ENCODE results near the gene FAM229A. TPM values are rescaled to one million over a fixed set of nuclear protein-coding genes. Genes with fewer than 3 reads are reported as not detected.

Gene FAM229A
- polyA plus RNA-seq, 3 donors from 2014 or later = 0.09 to 0.17 TPM; not detected in 1

DNA sequence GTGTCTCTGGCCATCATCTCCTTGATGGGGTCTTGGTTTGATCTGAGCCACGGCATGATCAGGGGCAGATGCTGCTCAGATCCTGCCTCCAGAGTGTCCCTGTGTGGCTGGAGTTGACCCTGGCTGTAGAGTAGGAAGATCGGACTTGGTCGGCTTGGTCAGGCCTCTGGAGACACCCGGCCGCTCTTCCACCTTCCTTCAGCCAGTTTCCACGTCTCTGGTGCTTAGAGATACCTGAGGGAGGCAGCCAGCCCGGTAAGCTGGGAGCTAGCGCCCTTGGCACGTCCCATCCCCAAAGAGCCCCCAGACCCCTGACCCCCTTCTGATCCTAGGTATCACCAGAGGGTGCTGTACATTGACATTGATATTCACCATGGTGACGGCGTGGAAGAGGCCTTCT, 35.1 kb downstream of the FAM229A start:
- H3K9me3 Mint-ChIP-seq = no peaks in the 10 kb centered on the region
- DNase-seq = no peak
- no peak overlapping the region for H3K4me3 Mint-ChIP-seq
- peaks cover 10 to 17% of the 10 kb centered on the region in 2 donors for H3K4me1 Mint-ChIP-seq
- peaks cover 22 to 52% (median 27%) of the 10 kb centered on the region in 3 donors for H3K36me3 Mint-ChIP-seq
- peaks cover 0 to 1% (median 0%) of the 10 kb centered on the region in 3 donors for H3K27me3 Mint-ChIP-seq (ENCODE audit: low read depth in 3 of 3)
- H3K27ac Mint-ChIP-seq = no peak overlapping the region

DNA sequence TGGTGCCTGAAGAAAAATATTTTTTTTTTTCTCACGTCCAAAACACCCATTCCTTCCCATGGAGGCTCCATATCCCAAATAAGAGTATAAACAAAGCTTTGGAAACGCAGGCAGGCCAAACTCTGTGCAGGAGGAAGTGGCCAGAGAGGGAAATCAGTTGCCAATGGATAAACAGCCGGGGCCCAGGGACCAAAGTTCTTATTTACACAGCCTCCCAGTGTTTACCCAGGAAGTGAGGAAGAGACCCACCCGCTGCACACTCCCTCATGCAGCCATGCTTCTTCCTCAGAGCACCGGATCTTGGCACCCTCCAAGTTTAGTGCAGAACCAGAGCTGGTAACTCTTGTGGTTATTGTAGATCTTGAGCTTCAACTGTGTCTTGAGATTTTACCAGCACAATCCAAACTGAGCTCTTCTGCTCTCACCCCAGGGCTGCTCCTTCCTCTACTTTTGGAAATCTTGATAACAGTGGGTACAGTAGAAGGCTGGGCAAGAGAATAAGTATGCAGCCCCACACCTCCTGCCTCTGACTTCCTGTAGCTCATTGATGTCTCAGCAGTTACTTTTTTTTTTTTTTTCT, 40.5 kb downstream of the FAM229A start:
- H3K27ac Mint-ChIP-seq = peak overlapping the region; percentile 63 to 94 (median 88)
- peaks cover 0 to 3% (median 0%) of the 10 kb centered on the region in 3 donors for H3K27me3 Mint-ChIP-seq (ENCODE audit: low read depth in 3 of 3)
- peak; percentile 22 to 41 (median 38) for DNase-seq
- H3K4me1 Mint-ChIP-seq = peaks cover 25 to 37% of the 10 kb centered on the region in 2 donors
- peaks cover 3 to 12% (median 7%) of the 10 kb centered on the region in 3 donors for H3K36me3 Mint-ChIP-seq
- H3K9me3 Mint-ChIP-seq = no peaks in the 10 kb centered on the region
- H3K4me3 Mint-ChIP-seq = peak overlapping the region; percentile 60 to 79 (median 69)

DNA sequence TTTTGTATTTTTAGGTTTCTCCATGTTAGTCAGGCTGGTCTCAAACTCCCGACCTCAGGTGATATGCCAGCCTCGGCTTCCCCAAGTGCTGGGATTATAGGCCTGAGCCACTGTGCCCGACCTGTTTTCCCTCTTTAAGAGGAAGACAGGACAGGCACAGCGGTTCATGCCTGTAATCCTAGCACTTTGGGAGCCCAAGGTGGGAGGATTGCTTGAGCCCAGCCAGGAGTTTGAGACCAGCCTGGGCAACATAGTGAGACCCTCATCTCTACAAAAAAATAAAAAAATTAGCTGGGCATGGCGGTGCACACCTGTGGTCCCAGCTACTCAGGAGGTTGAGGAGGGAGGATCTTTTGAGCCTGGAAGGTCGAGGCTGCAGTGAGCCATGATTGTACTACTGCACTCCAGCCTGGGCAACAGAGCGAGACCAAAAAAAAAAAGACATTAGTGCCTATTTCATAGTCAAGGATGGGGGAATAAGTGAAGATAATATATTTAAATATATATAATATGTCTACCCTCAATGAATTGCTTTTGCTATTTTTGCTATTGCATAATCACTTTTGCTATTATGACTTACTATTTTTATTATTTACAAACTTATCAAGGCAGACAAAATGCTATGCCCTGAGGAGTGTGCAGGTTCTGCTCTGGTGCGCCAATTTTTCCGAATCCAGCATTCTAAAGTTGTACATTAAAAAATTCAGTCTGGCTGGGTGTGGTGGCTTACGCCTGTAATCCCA, 44.0 kb downstream of the FAM229A start:
- no peak for DNase-seq
- H3K9me3 Mint-ChIP-seq = no peaks in the 10 kb centered on the region
- H3K27ac Mint-ChIP-seq = peak overlapping the region in 3 of 6 donors; percentile 10 to 19 (median 11)
- H3K36me3 Mint-ChIP-seq = peaks cover 0 to 12% (median 8%) of the 10 kb centered on the region in 3 donors
- H3K4me3 Mint-ChIP-seq = peak overlapping the region in 1 of 5 donors; percentile 33
- H3K4me1 Mint-ChIP-seq = peaks cover 33 to 49% of the 10 kb centered on the region in 2 donors
- peaks cover 0 to 3% (median 0%) of the 10 kb centered on the region in 3 donors for H3K27me3 Mint-ChIP-seq (ENCODE audit: low read depth in 3 of 3)

DNA sequence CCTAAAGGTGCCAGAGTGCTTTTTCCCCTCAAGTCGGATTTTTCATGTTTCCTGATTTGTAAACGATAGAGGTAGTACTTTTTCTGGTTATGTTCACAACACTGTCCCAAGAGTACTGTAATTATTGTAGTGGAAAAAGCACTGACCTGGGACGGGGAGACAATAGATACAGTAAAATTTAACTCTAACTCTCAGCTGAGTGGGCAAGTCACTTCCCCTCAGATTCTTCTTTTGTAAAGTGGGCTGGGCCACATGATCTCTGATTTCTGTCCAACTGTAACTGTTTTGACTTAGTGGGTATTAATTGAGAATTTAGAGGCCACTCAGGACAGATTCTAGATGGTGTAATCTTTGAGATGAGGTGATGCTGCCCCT, 45.4 kb downstream of the FAM229A start:
- peak overlapping the region in 2 of 6 donors; percentile 24 to 61 for H3K27ac Mint-ChIP-seq
- peaks cover 26 to 42% of the 10 kb centered on the region in 2 donors for H3K4me1 Mint-ChIP-seq
- H3K36me3 Mint-ChIP-seq = peaks cover 0 to 12% (median 8%) of the 10 kb centered on the region in 3 donors
- no peak overlapping the region for H3K4me3 Mint-ChIP-seq
- no peak for DNase-seq
- H3K9me3 Mint-ChIP-seq = no peaks in the 10 kb centered on the region
- peaks cover 0 to 3% (median 0%) of the 10 kb centered on the region in 3 donors for H3K27me3 Mint-ChIP-seq (ENCODE audit: low read depth in 3 of 3)

DNA sequence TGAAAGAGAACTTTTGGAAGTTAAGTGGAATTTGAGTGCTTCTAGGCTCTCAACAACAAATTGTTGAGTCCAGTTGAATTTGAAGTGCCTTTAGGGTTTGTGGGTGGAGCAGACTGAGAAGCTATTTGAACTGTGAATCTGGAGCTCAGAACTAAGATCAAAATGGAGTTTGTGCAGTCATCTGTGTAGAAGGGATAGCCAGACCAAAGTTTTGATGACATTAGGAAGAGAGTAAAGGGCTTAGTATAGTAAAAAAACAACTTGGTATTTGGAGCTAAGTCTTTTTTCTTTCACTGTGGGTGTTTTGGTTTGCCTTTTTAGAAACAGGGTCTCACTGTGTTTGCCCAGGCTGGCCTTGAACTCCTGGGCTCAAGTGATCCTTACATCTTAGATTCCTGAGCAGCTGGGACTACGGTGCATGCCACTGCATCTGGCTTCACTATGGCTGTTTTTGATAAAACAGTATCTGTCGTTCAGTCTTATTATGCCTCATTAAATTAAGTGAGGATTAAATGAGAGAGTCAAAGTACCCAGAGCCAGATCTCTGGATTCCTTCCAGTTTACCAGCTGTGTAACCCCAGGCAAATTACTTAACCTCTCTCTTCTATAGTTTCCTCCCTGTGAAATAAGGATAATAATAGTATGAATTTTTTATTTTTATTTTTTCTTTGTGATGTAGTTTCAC, 50.4 kb downstream of the FAM229A start:
- H3K27me3 Mint-ChIP-seq (ENCODE audit: low read depth in 3 of 3) = no peaks in the 10 kb centered on the region
- peaks cover 48 to 72% of the 10 kb centered on the region in 2 donors for H3K4me1 Mint-ChIP-seq
- no peak overlapping the region for H3K4me3 Mint-ChIP-seq
- peaks cover 0 to 12% (median 9%) of the 10 kb centered on the region in 3 donors for H3K36me3 Mint-ChIP-seq
- H3K9me3 Mint-ChIP-seq = no peaks in the 10 kb centered on the region
- H3K27ac Mint-ChIP-seq = peak overlapping the region; percentile 9 to 88 (median 70)
- DNase-seq = no peak

Other genes with a start within 250 kb of the FAM229A start
- gene TXLNA, start 182.8 kb downstream of the FAM229A start, polyA plus RNA-seq = 10 to 100 TPM; 14.5 to 33.4 (median 18.5) TPM
- 10 to 100 TPM; 61.2 to 67.1 (median 65.5) TPM for gene CCDC28B, start 161.9 kb downstream of the FAM229A start, polyA plus RNA-seq
- gene IQCC, start 156.8 kb downstream of the FAM229A start, polyA plus RNA-seq = under 1 TPM in 2 of 3 donors, not detected in 1; 0.29 to 0.85 TPM
- not detected for gene DCDC2B, start 153.4 kb downstream of the FAM229A start, polyA plus RNA-seq
- 10 to 100 TPM in 1 of 3 donors, 1 to 10 TPM in 2; 6.7 to 14.3 (median 9.8) TPM for gene TMEM234, start 140.1 kb downstream of the FAM229A start, polyA plus RNA-seq
- 100 to 1,000 TPM; 189 to 313 (median 197) TPM for gene EIF3I, start 140.1 kb downstream of the FAM229A start, polyA plus RNA-seq
- under 1 TPM in 2 of 3 donors, not detected in 1; 0.28 to 0.53 TPM for gene FAM167B, start 115.3 kb downstream of the FAM229A start, polyA plus RNA-seq
- gene LCK, start 111.2 kb downstream of the FAM229A start, polyA plus RNA-seq = 1,000 to 10,000 TPM in 1 of 3 donors, 100 to 1,000 TPM in 2; 561 to 1,013 (median 704) TPM
- gene HDAC1, start 70.4 kb downstream of the FAM229A start, polyA plus RNA-seq = 100 to 1,000 TPM; 151 to 195 (median 169) TPM
- gene MARCKSL1, start 26.3 kb downstream of the FAM229A start, polyA plus RNA-seq = 10 to 100 TPM; 20.5 to 46.9 (median 27.7) TPM
- gene TSSK3, start 54 bp upstream of the FAM229A start, polyA plus RNA-seq = 1 to 10 TPM in 1 of 3 donors, not detected in 2; 2.7 TPM
- gene BSDC1, start 32.0 kb upstream of the FAM229A start, polyA plus RNA-seq = 10 to 100 TPM; 33.9 to 50.3 (median 37.4) TPM
- gene ZBTB8B, start 102.6 kb upstream of the FAM229A start, polyA plus RNA-seq = not detected
- gene ZBTB8A, start 176.9 kb upstream of the FAM229A start, polyA plus RNA-seq = under 1 TPM in 1 of 3 donors, not detected in 2; 0.39 TPM

Measured in immature natural killer cell (primary cell).